Neural progenitor cell (in vitro differentiated cells): ENCODE measurements around the gene HSD17B2. TPM values are rescaled to one million over a fixed set of nuclear protein-coding genes. Genes with fewer than 3 reads are reported as not detected.

ENCODE experiments used
- DNase-seq: peaks from one replicate; pipeline ENCODE4 v3.0.0-alpha.2; 2016; ENCODE audit warnings: low spot score
- H2AFZ ChIP-seq: fragments of 200-600 bp; sonication (generic); replicated peaks from 2 replicates; pipeline ENCODE4 v1.6.1; 2016; ENCODE audit warnings: antibody characterized with exemption
- H3F3A ChIP-seq: fragments of 200-600 bp; sonication (generic); 2 replicates; pipeline ENCODE4 v1.6.1; 2016; ENCODE audit warnings: antibody characterized with exemption, low read depth
- H3K27ac ChIP-seq: fragments of 200-600 bp; sonication (generic); 2 replicates; pipeline ENCODE4 v1.5.1; 2016; ENCODE audit warnings: mild to moderate bottlenecking
- H3K27me3 ChIP-seq: fragments of 200-600 bp; sonication (generic); 2 replicates; pipeline ENCODE4 v1.6.1; 2016; ENCODE audit warnings: mild to moderate bottlenecking, moderate library complexity
- H3K36me3 ChIP-seq: fragments of 200-600 bp; sonication (generic); 2 replicates; pipeline ENCODE4 v1.5.1; 2016
- H3K4me1 ChIP-seq: fragments of 200-600 bp; sonication (generic); 2 replicates; pipeline ENCODE4 v1.6.1; 2016; ENCODE audit warnings: mixed run types
- H3K4me2 ChIP-seq: fragments of 200-600 bp; sonication (generic); 2 replicates; pipeline ENCODE4 v1.6.1; 2016
- H3K4me3 ChIP-seq: fragments of 200-600 bp; sonication (generic); 2 replicates; pipeline ENCODE4 v1.5.1; 2016
- H3K79me2 ChIP-seq: fragments of 200-600 bp; sonication (generic); 2 replicates; pipeline ENCODE4 v1.6.1; 2016; ENCODE audit warnings: low read depth
- H3K9ac ChIP-seq: fragments of 200-600 bp; sonication (generic); 2 replicates; pipeline ENCODE4 v1.6.1; 2016
- H3K9me3 ChIP-seq: fragments of 200-600 bp; sonication (generic); 2 replicates; pipeline ENCODE4 v1.5.1; 2016; ENCODE audit warnings: low read depth
- H4K20me1 ChIP-seq: fragments of 200-600 bp; sonication (generic); 2 replicates; pipeline ENCODE4 v1.6.1; 2016; ENCODE audit warnings: low read depth
- H3K27ac Mint-ChIP-seq: 3 replicates; pipeline ENCODE4 v1.8.0; 2021; ENCODE audit warnings: mixed read lengths
- H3K27me3 Mint-ChIP-seq: 2 replicates; pipeline ENCODE4 v1.8.0; 2022; ENCODE audit warnings: low read depth, mild to moderate bottlenecking, inconsistent platforms, moderate library complexity, mixed read lengths; ENCODE audit not compliant: insufficient read depth
- H3K36me3 Mint-ChIP-seq: 3 replicates; pipeline ENCODE4 v1.8.0; 2021; ENCODE audit warnings: mixed read lengths
- H3K4me1 Mint-ChIP-seq: 3 replicates; pipeline ENCODE4 v1.8.0; 2021; ENCODE audit warnings: mixed read lengths
- H3K4me3 Mint-ChIP-seq: 3 replicates; pipeline ENCODE4 v1.8.0; 2021; ENCODE audit warnings: mild to moderate bottlenecking, moderate library complexity, mixed read lengths
- H3K9me3 Mint-ChIP-seq: 3 replicates; pipeline ENCODE4 v1.8.0; 2020; ENCODE audit warnings: mixed read lengths
- CTCF ChIP-seq: fragments of 200-600 bp; sonication (generic); IDR thresholded peaks from 2 replicates; pipeline ENCODE4 v1.5.1; 2017; ENCODE audit warnings: antibody characterized with exemption, mild to moderate bottlenecking
- EZH2 ChIP-seq: fragments of 200-600 bp; sonication (generic); IDR thresholded peaks from 2 replicates; pipeline ENCODE4 v1.6.1; 2017; ENCODE audit warnings: antibody characterized with exemption, mild to moderate bottlenecking, moderate library complexity
- EZH2phosphoT487 ChIP-seq: fragments of 200-600 bp; sonication (generic); IDR thresholded peaks from 2 replicates; pipeline ENCODE4 v1.6.1; 2017; ENCODE audit warnings: antibody characterized with exemption
- total RNA-seq: library from RNA; depleted of rRNA; stranded (reverse); fragments of >200 nt; gene quantifications from 2 replicates; pipeline ENCODE4 v1.2.3, GENCODE V29; 2015; ENCODE audit warnings: low replicate concordance

The HSD17B2 gene
- total RNA-seq, 1 donor from 2014 or later, result not detected

- TF ChIP-seq EZH2 (no peak), CTCF (no peak), EZH2phosphoT487 (no peak)
- H3K36me3 Mint-ChIP-seq, result no peaks in the 10 kb centered on the region
- Histone ChIP-seq H3K4me3 (no peak overlapping the region), H2AFZ (no peak overlapping the region), H3K4me1 (peaks cover 11% of the 10 kb centered on the region), H3K9ac (no peak overlapping the region), H3K79me2 (no peaks in the 10 kb centered on the region), H3K9me3 (no peaks in the 10 kb centered on the region), H3K4me2 (no peak overlapping the region), H3K36me3 (no peaks in the 10 kb centered on the region), H3K27ac (no peak overlapping the region), H4K20me1 (no peaks in the 10 kb centered on the region), H3F3A (peaks cover 15% of the 10 kb centered on the region), H3K27me3 (no peaks in the 10 kb centered on the region)
- H3K27me3 Mint-ChIP-seq, result no peaks in the 10 kb centered on the region
- no peak overlapping the region for H3K27ac Mint-ChIP-seq
- H3K4me1 Mint-ChIP-seq, result peaks cover 46% of the 10 kb centered on the region
- peaks cover 7% of the 10 kb centered on the region for H3K9me3 Mint-ChIP-seq
- no peak overlapping the region for H3K4me3 Mint-ChIP-seq
- no peak for DNase-seq
Observed at GRCh38 chr16:82040296-82040695, 5.2 kb downstream of the HSD17B2 start.

GRCh38 chr16:82041542-82041941 lies 6.5 kb downstream of the HSD17B2 start:
- Histone ChIP-seq H3K27ac (no peak overlapping the region), H3K9ac (no peak overlapping the region), H3K4me1 (peaks cover 23% of the 10 kb centered on the region), H3K4me2 (no peak overlapping the region), H3K36me3 (no peaks in the 10 kb centered on the region), H4K20me1 (no peaks in the 10 kb centered on the region), H2AFZ (no peak overlapping the region), H3K4me3 (no peak overlapping the region), H3K79me2 (no peaks in the 10 kb centered on the region), H3F3A (peaks cover 27% of the 10 kb centered on the region), H3K9me3 (no peaks in the 10 kb centered on the region), H3K27me3 (no peaks in the 10 kb centered on the region)
- DNase-seq, result no peak
- Mint-ChIP-seq H3K27me3 (no peaks in the 10 kb centered on the region), H3K27ac (peak overlapping the region; percentile 54), H3K4me1 (peaks cover 51% of the 10 kb centered on the region), H3K9me3 (peaks cover 7% of the 10 kb centered on the region), H3K36me3 (no peaks in the 10 kb centered on the region), H3K4me3 (no peak overlapping the region)
- TF ChIP-seq CTCF (no peak), EZH2 (no peak), EZH2phosphoT487 (no peak)

- no peak for DNase-seq
- H3F3A ChIP-seq, result peaks cover 27% of the 10 kb centered on the region
- Mint-ChIP-seq H3K36me3 (no peaks in the 10 kb centered on the region), H3K4me1 (peaks cover 51% of the 10 kb centered on the region), H3K9me3 (peaks cover 7% of the 10 kb centered on the region), H3K27ac (no peak overlapping the region), H3K27me3 (no peaks in the 10 kb centered on the region), H3K4me3 (no peak overlapping the region)
- no peaks in the 10 kb centered on the region for H3K79me2 ChIP-seq
- H3K9ac ChIP-seq, result no peak overlapping the region
- H3K36me3 ChIP-seq, result no peaks in the 10 kb centered on the region
- no peaks in the 10 kb centered on the region for H3K27me3 ChIP-seq
- no peak overlapping the region for H3K4me2 ChIP-seq
- TF ChIP-seq CTCF (no peak), EZH2phosphoT487 (no peak)
- H2AFZ ChIP-seq, result no peak overlapping the region
- H4K20me1 ChIP-seq, result no peaks in the 10 kb centered on the region
- no peak overlapping the region for H3K4me3 ChIP-seq
- no peak overlapping the region for H3K27ac ChIP-seq
- peaks cover 29% of the 10 kb centered on the region for H3K4me1 ChIP-seq
- no peaks in the 10 kb centered on the region for H3K9me3 ChIP-seq
Observed at GRCh38 chr16:82042144-82042543, 7.1 kb downstream of the HSD17B2 start.
